Activated T-cell treated with anti-CD3 and anti-CD28 coated beads, Interleukin-2, amount 50 U/mL, for 4 hours (primary cell): Measurements from ENCODE around the gene KPNA2. TPM values are rescaled to one million over a fixed set of nuclear protein-coding genes. Genes with fewer than 3 reads are reported as not detected.
"Not testable (repeated sequence)": the region's sequence is repeated elsewhere in the genome, so short reads cannot be mapped to it uniquely, and the experiment has no call there.

Experiments
- ATAC-seq, 2 donors: fragments of 200-7000 bp; cut with Tn5 transposase; one replicate each; pipeline ENCODE4 v1.10.0; 2021
- DNase-seq: peaks from one replicate; pipeline ENCODE4 v3.0.0-alpha.2; 2020
- H3K27me3 Mint-ChIP-seq: one replicate; pipeline ENCODE4 v1.8.0; 2021; ENCODE audit warnings: low read depth, mixed read lengths
- H3K36me3 Mint-ChIP-seq: one replicate; pipeline ENCODE4 v1.8.0; 2022; ENCODE audit warnings: mixed read lengths; ENCODE audit not compliant: insufficient read depth
- H3K4me1 Mint-ChIP-seq: one replicate; pipeline ENCODE4 v1.8.0; 2021; ENCODE audit warnings: low read depth, mixed read lengths
- H3K4me3 Mint-ChIP-seq: one replicate; pipeline ENCODE4 v1.8.0; 2021; ENCODE audit warnings: mild to moderate bottlenecking, moderate library complexity, mixed read lengths
- H3K9me3 Mint-ChIP-seq: one replicate; pipeline ENCODE4 v1.8.0; 2021; ENCODE audit warnings: mixed read lengths
- total RNA-seq, 3 donors: library from RNA; stranded (reverse); gene quantifications; one replicate each; pipeline ENCODE4 v1.2.1, GENCODE V29; 2021

Gene KPNA2
- total RNA-seq, 3 donors from 2014 or later, result 139 to 140 (median 139) TPM

DNA sequence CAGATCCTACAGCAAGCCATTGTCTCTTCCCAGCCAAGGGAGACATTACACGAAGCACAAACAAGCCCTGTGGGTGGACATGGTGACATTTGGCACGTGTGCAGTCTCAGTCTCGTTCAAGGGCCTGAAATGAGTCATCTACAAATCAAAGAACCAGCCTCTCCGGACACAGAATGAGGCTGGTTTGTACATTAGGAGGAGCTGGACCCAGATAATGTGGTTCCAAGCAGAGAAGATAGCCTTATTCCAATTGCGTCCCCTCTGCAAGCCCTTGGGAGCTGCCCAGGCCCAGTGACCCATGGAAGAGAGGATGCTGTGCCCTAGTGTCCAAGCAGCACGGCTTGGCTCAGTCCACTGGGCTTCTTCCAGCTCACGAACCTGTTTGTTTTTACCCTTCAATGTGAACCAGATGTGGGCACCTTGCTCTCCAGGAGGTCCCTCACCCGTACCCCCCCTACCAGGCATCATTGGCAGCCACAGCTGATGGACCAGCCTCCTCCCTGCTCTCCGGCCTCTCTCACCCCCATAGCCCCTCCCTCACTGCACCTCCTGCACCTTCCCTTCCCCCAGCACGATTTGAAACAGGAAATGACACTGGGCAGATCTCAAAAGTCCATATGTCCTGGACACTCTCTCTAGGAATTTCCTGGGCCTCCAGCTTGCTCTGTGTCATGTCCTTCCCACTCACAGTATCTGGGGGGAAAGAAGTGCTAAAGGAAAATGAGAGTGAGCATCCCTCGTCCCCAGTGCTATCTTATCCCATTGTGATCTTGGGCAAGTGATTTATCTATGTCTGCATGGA, 26.2 kb downstream of the KPNA2 start:
- Mint-ChIP-seq H3K36me3 (no peaks in the 10 kb centered on the region), H3K27me3 (no peaks in the 10 kb centered on the region), H3K4me1 (peaks cover 2% of the 10 kb centered on the region), H3K4me3 (no peak overlapping the region), H3K9me3 (no peaks in the 10 kb centered on the region)
- ATAC-seq (no peak), DNase-seq (no peak)

DNA sequence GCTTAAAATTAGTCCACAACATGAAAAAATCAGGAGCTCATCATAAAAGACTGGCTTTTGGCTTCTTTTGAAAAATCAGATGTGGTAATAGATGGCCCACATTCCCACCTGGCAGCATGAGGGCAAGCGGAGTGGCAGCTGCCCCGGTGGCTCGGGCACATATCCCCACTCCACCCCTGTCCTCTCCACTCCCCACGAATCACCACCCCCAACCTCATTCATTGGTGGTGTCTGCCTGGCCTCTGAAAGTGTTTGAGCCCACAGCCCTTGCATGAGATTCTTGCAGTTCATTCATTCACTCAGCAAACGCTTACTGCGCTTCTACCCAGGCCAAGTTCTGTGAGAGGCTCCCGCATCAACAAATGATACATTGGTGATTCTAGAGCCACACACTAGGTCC, 29.8 kb downstream of the KPNA2 start:
- not testable (repeated sequence) for H3K27me3 Mint-ChIP-seq, DNase-seq, H3K4me1 Mint-ChIP-seq, H3K4me3 Mint-ChIP-seq, ATAC-seq, H3K36me3 Mint-ChIP-seq, H3K9me3 Mint-ChIP-seq

DNA sequence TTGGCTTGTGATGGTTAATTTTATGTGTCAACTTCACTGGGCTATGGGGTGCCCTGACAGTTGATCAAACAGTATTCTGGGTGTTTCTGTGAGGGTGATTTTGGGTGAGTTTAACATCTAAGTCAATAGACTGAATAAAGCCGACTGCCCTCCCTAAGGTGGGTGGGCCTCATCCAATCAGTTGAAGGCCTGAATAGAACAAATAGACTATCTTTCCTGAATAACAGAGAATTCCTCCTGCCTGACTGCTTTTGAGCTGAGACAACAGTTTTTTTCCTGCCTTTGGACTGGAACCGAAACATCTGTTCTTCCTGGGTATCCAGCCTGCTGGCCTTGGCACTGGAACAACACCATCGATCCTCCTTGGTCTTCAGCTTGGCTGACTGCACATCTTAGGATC, 33.0 kb downstream of the KPNA2 start:
- H3K36me3 Mint-ChIP-seq, H3K27me3 Mint-ChIP-seq, ATAC-seq, H3K4me3 Mint-ChIP-seq, DNase-seq, H3K9me3 Mint-ChIP-seq, H3K4me1 Mint-ChIP-seq: not testable (repeated sequence)

DNA sequence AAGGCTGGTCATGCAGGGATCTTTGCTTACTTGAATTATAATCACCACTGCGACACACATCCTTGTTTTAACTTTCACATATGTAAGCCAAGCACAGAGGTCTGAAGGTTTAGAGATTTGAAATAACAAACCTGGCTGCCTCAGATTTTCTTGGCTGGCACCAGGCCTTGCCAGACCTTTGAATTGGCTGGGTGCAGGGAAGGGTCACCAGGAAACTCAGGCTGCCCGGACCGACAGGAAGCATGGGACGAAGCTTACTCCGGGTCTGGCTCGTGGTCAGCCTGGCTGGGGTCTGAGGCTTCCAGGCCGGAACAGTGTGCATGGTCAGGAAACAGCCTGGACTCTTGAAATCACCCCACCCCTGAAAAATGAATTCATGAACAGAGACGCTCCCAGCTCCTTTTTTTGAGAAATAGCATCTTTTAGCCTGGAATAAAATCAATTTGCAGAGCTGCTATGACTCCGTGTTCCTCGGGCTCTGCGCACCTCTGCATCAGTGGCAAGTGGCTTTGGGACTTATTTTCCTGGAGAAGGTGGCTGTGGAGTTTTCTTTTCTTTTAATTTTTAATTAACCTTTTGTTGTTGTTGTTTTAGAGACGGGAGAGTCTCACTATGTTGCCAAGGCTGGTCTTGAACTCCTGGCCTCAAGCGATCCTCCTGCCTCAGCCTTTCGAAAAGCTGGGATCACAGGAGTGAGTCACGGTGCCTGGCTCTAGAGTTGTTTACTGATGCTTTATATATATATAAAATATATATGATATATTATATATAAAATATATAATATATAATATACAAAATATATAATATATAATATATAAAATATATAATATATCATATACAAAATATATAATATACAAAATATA, 35.3 kb downstream of the KPNA2 start:
- DNase-seq, H3K4me1 Mint-ChIP-seq, H3K4me3 Mint-ChIP-seq, H3K9me3 Mint-ChIP-seq, H3K27me3 Mint-ChIP-seq, H3K36me3 Mint-ChIP-seq, ATAC-seq: not testable (repeated sequence)

DNA sequence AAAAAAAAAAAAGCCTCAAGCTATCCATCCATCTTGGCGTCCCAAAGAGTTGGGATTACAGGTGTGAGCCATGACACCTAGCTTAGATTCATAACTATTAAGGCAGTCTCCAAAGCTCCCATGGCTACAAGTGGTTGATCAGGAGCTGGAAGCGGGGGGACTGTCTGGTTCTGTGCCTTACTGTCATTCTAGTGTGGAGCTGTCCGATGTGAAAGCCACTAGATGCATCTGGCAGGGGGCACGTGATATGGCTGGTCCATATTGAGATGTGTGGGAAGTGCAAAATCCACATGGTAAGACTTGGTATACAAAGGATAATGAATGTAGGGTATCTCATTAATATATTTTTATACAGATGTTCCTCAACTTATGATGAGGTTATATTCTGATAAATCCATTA, 38.7 kb downstream of the KPNA2 start:
- H3K9me3 Mint-ChIP-seq, result no peaks in the 10 kb centered on the region
- no peaks in the 10 kb centered on the region for H3K27me3 Mint-ChIP-seq
- ATAC-seq (no peak), DNase-seq (no peak)
- H3K36me3 Mint-ChIP-seq, result no peaks in the 10 kb centered on the region
- H3K4me1 Mint-ChIP-seq, result no peaks in the 10 kb centered on the region
- H3K4me3 Mint-ChIP-seq, result no peak overlapping the region

DNA sequence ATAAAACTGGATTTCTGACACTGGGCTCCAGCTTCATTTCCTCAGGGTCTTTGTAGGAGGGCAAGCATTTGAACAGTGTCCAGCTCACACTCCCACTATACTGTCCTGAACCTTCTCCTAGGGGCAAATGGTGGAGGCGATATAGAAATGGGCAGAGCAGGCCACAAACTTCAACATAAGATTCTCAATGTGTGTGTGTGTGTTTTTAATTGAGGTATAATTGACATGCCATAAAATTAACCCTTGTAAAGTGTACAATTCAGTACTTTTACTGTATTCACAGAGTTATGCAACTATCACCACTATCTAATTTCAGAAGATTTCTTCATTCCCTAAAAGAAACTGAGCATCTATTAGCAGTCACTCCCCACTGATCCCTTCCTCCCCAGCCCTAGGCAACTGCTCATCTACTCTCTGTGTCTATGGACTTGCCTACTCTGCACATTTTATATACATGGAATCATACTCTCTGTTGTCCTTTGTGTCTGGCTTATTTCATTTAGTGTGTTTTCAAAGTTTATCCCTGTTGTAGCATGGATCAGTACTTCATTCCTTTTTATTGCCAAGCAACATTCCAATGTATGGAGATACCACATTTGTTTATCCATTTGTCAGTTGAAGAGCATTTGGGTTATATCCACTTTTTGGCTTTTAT, 40.5 kb downstream of the KPNA2 start:
- H3K4me1 Mint-ChIP-seq, H3K27me3 Mint-ChIP-seq, DNase-seq, H3K9me3 Mint-ChIP-seq, H3K4me3 Mint-ChIP-seq, ATAC-seq, H3K36me3 Mint-ChIP-seq: not testable (repeated sequence)

DNA sequence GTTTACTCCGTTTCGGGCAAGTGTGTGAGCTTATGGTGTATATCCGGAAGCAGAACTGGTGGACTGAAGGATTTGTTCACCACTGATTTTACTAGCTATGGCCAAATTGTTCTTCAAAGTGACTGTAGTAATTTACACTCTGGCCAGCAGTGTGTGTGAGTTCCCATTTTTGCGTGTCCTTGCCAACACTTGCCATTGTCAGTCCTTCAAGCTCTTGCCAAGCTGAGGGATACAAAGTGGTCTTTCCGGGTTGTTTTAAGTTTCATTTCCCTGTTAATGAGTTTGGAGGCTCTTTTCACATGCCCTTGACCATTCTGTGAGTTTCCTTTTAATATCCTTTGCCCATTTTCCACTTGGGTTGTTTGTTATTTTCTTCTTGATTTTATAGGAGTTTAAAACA, 42.0 kb downstream of the KPNA2 start:
- not testable (repeated sequence) for ATAC-seq, H3K4me3 Mint-ChIP-seq, H3K4me1 Mint-ChIP-seq, DNase-seq, H3K9me3 Mint-ChIP-seq, H3K36me3 Mint-ChIP-seq, H3K27me3 Mint-ChIP-seq

DNA sequence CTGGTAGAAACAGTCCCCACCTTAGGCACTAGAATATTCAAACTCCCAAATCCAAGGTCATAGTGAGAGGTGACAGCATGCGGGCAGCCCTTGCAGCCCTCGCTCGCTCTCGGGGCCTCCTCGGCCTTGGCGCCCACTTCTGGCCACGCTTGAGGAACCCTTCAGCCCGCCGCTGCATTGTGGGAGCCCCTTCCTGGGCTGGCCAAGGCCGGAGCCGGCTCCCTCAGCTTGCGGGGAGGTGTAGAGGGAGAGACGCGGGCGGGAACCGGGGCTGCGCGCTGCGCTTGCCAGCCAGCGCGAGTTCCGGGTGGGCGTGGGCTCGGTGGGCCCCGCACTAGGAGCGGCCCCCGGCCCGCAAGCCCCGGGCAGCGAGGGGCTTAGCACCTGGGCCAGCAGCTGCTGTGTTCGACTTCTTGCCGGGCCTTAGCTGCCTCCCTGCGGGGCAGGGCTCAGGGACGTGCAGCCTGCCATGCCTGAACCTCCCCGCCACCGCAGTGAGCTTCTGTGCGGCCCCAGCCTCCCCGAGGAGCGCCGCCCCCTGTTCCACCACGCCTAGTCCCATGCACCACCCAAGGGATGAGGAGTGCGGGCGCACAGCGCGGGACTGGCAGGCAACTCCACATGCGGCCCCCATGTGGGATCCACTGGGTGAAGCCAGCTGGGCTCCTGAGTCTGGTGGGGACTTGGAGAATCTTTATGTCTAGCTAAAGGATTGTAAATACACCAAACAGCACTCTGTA, 45.0 kb downstream of the KPNA2 start:
- no peak for DNase-seq
- H3K27me3 Mint-ChIP-seq, result no peaks in the 10 kb centered on the region
- no peaks in the 10 kb centered on the region for H3K9me3 Mint-ChIP-seq
- no peaks in the 10 kb centered on the region for H3K36me3 Mint-ChIP-seq
- no peak overlapping the region for H3K4me3 Mint-ChIP-seq
- no peak for ATAC-seq
- peaks cover 5% of the 10 kb centered on the region for H3K4me1 Mint-ChIP-seq

DNA sequence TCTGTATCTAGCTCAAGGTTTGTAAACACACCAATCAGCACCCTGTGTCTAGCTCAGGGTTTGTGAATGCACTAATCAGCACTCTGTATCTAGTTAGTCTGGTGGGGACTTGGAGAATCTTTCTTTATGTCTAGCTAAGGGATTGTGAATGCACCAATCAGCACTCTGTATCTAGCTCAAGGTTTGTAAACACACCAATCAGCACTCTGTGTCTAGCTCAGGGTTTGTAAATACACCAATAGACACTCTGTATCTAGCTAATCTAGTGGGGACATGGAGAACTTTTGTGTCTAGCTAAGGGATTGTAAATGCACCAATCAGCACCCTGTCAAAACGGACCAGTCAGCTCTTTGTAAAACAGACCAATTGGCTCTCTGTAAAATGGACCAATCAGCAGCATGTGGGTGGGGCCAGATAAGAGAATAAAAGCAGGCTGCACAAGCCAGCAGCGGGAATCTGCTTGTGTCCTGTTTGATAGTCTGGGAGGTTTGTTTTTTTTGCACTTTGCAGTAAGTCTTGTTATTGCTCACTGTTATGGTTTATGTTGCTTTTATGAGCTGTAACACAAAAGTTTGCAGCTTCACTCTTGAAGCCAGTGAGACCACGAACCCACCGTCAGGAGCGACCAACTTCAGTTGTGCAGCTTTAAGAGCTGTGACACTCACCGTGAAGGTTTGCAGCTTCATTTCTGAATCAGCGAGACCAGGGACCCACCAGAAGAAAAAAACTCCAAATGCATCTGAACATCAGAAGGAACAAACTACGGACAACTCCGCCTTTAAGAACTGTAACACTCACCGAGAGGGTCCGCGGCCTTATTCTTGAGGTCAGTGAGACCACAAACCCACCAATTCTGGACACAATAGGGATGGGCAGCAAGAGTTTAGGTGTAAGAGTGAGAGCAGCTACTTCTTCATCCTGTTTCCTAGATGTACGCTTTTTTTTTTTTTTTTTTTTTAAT, 46.0 kb downstream of the KPNA2 start:
- H3K36me3 Mint-ChIP-seq, H3K27me3 Mint-ChIP-seq, DNase-seq, ATAC-seq, H3K9me3 Mint-ChIP-seq, H3K4me3 Mint-ChIP-seq: not testable (repeated sequence)
- peaks cover 15% of the 10 kb centered on the region for H3K4me1 Mint-ChIP-seq

DNA sequence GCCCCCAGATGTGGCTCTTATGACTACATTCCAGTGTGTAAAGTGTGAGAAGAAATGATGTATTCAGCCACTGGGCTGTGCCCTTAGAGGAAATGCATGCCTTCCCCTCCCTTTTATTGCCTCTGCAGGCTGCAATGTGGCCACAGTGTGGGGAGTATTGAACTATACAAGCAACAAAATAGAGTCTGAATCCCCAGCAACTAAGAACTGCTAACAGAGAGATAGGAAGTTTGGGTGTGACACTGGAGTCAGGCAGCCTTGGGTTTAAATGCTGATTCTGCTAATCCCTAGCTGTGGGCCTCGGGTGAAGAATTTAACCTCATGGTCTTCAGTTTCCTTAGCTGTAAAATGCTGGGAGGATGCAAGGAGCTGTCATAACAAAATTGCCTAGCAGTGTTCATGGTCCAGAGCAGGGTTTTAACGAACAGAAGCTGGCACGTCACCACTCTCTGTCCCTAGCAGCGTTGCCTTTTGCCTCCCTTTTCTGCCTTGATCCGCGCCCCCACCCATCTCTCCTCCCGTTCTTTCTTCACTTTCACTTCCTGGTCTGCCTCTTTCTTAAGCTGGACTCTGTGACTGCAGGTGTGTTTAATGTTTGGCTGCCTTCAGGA, 50.3 kb downstream of the KPNA2 start:
- Mint-ChIP-seq H3K4me3 (peak overlapping the region; percentile 74), H3K9me3 (no peaks in the 10 kb centered on the region), H3K27me3 (no peaks in the 10 kb centered on the region), H3K36me3 (no peaks in the 10 kb centered on the region), H3K4me1 (peaks cover 41% of the 10 kb centered on the region)
- ATAC-seq (peak; percentile 19 to 29), DNase-seq (no peak)

DNA sequence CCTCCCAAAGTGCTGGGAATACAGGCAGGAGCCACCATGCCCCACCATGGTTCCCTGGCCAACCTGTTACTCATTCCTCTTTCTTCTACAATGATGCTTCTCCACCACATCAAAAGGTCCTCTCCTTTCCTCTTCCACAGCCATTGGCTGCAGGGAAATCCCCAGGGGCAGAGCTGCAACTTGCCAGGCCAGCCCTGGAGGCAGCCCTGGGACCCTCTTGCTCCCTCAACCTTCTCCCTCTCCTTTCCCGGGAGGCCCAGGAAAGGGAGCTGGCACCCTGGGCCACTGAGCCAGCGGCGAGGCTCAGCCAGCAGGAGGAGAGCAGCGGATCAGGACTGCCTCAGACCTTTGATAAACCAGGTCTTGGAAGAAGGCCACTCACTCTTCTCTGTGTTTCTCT, 51.1 kb downstream of the KPNA2 start:
- not testable (repeated sequence) for H3K27me3 Mint-ChIP-seq, H3K9me3 Mint-ChIP-seq, DNase-seq, H3K36me3 Mint-ChIP-seq
- Mint-ChIP-seq H3K4me1 (peaks cover 41% of the 10 kb centered on the region), H3K4me3 (peak overlapping the region; percentile 74)
- ATAC-seq, result peak; percentile 47 to 54

DNA sequence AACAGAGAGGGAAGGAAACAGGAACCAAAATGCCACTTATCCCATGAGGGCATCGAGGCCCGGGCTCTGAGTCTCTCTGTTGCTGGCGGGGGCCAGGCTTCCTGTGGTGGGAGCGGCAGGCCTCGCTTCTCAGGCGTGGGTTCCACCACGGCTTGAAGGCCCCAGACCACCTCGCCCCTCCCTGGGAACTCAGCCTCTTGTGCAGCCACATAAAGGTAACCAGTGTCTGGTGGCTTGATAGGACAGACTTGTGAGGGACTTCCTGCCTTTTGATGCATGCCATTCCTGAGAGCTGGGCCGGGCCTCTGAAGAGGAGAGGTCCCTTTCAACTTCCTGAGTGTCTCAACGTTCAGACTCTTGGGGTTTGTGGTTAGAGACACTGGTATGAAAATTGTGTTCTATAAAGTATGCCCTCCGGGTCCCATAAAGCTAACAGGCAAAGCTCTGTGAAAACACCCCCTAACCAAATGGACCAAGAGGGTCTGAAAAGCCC, 51.6 kb downstream of the KPNA2 start:
- peaks cover 41% of the 10 kb centered on the region for H3K4me1 Mint-ChIP-seq
- H3K27me3 Mint-ChIP-seq, H3K36me3 Mint-ChIP-seq, DNase-seq, H3K9me3 Mint-ChIP-seq: not testable (repeated sequence)
- ATAC-seq, result peak; percentile 42 to 50
- peak overlapping the region; percentile 74 for H3K4me3 Mint-ChIP-seq

DNA sequence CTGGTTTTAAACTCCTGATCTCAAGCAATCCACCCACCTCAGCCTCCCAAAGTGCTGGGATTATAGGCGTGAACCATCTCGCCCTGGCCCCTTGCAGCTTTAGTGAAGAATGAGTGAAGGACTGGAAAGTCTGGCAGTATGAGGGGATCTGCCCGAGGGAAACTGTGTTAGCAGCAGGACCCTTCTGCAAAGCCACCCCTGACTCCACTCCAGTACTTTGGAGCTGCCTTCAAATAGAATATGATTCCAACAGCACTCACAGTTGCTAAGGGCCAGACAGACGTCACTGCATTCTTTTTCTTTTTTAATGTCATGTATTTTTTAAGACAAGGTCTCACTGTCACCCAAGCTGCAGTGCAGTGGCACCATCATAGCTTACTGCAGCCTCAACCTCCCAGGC, 52.3 kb downstream of the KPNA2 start:
- H3K9me3 Mint-ChIP-seq, result no peaks in the 10 kb centered on the region
- peak overlapping the region; percentile 29 for H3K4me3 Mint-ChIP-seq
- no peak for ATAC-seq
- H3K36me3 Mint-ChIP-seq, result no peaks in the 10 kb centered on the region
- no peaks in the 10 kb centered on the region for H3K27me3 Mint-ChIP-seq
- DNase-seq, result no peak
- H3K4me1 Mint-ChIP-seq, result peaks cover 41% of the 10 kb centered on the region
